Mammary epithelial cell (primary cell): ENCODE data around the gene DNAJB13.

Source experiments
- EZH2 ChIP-seq: IDR thresholded peaks from 2 replicates; pipeline ENCODE4 v1.6.1; 2012; ENCODE audit warnings: low read length, inconsistent platforms, borderline replicate concordance
- TF ChIP-seq, protein P1 (sequence below), 2 donors: IDR thresholded peaks in 1 of 2; conservative IDR thresholded peaks in 1 of 2; 2 replicates each; pipeline ENCODE4 v1.5.1; 2011 to 2012; ENCODE audit warnings: inconsistent platforms in 2 of 2, low read length in 2 of 2, mild to moderate bottlenecking in 2 of 2, control low read depth in 1 of 2, low read depth in 1 of 2; ENCODE audit not compliant: insufficient read depth in 1 of 2; ENCODE audit errors: extremely low read depth in 1 of 2

DNA sequence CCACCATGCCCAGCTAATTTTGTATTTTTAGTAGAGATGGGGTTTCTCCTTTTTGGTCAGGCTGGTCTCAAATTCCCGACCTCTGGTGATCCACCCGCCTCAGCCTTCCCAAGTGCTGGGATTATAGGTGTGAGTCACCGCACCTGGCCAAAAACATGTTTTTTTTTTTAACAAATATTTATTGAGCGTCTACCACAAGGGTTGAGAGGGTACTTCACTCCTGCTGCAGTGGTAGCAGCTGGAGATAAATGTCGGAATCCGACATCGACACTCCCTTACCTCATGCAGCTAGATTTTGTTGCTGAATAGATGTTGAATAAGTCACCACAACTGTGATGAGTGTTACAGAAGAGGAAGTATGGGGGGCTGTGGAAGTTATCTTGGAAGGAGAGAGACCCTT is 971 bp downstream of the DNAJB13 start:
- no peak for TF ChIP-seq EZH2
- TF ChIP-seq, protein P1, sequence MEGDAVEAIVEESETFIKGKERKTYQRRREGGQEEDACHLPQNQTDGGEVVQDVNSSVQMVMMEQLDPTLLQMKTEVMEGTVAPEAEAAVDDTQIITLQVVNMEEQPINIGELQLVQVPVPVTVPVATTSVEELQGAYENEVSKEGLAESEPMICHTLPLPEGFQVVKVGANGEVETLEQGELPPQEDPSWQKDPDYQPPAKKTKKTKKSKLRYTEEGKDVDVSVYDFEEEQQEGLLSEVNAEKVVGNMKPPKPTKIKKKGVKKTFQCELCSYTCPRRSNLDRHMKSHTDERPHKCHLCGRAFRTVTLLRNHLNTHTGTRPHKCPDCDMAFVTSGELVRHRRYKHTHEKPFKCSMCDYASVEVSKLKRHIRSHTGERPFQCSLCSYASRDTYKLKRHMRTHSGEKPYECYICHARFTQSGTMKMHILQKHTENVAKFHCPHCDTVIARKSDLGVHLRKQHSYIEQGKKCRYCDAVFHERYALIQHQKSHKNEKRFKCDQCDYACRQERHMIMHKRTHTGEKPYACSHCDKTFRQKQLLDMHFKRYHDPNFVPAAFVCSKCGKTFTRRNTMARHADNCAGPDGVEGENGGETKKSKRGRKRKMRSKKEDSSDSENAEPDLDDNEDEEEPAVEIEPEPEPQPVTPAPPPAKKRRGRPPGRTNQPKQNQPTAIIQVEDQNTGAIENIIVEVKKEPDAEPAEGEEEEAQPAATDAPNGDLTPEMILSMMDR (conservative IDR thresholded peaks at IDR 0.05 in 1 of 2, IDR thresholded peaks at IDR 0.05 in 1 of 2; ENCODE audit: extremely low read depth in 1 of 2, insufficient read depth in 1 of 2, low read depth in 1 of 2, low read length in 2 of 2) = no peak
